ENCODE measurements around the gene CPNE5.

Gene CPNE5

DNA sequence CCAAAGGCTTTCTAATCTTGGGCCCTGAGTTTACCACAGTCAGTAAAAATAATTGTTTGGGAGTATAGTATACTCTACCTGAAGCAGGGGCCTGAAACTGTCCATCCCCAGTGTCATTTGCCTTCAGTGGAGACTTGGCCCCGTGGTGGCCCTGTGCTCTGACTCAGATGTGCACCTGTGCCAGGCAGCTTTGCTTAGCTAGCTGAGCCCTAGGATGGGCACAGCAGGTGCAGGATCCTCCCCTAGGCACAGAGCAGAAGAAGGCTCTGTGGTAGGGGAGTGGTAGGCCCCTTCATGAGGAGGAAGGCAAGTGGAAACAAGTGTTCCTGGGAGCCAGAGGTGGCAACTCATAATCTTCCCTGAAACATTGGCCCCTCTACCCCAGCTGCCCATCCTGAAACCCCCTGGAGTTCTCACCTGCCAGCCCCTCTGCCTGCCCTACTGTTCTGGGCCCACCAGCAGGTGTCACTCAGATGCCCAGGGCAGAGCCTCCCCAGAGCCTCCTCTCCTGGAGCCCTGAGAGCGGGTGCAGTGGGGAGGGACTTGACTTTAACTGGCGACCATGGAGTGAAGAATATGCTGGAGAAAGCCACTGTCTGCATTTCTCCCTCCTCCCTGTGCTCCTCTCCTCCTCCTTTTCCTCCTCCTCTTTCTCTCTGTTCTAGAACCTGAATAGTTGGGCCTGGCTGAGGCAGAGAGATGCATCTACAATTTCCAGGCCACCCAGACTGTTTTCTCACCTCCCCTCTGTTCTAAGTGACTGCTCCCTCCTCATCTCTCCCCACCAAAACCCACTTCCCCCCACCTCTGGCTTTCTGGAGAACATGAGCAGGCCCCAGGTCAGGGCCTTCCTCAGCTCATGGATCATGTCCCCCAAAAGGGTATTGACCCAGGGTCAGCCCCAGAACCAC is 2.9 kb downstream of the CPNE5 start:
- no peak for DNase-seq (ENCODE audit: low read depth, low spot score)

DNA sequence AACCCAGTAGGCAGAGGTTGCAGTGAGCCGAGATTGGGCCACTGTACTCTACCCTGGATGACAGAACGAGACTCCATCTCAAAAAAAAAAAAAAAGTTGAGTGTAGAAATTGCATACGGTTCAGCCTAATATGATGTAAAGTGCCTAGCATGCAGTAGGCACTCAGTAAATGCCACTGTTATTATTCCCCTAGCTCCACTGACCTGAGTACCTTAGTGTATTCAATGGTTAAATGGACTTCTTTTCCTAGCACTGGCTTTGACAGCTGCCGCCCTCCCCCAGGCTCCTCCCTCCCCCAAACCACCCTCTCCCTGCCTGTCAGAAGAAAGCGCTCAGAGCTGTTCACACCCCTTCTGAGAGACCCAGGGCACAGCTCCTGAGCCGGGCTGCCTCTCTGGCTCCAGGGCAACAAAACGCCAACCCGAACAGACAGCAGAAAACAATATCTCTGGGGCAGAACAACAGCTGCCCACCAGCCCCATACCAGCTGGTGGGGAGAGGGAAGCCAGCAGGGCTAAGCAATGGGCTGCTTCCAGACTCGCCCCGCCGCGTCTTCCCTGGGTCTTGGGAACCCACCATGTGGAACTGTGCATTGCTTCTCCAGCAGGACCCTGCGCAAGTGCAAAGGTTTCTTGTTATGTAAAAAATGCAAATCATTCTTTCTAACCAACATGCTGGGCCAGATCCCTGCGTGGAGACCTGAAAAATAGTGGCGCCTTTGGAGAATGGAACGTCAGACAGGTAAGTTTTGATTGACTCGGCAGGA is 4.5 kb downstream of the CPNE5 start:
- peak; percentile 29 for DNase-seq (ENCODE audit: low read depth, low spot score)

DNA sequence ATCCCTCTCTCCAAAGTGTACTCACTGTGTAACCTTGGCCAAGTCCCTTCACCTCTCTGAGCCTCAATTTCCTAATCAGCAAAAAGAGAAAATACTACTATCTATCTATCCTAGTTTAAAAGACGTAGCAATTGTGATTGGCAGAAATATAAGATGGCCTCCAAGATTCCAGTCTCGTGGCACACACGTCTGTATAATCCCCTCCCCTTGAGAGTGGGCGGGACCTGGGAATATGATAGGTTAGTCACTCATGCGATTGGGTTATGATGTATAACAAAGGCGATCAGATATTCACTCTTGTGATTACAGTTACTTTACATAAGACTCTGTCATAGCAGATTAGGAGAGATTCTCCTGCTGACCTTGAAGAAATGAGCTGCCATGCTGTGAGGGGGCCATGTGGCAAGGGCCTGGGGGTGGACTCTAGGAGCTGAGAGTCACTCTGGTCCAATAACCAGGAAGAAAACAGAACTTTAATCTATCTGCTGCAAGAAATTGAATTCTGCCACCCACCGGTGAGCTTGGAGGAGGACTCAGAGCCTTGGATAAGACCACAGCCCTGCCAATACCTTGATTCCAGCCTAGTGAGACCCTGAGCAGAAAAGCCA is 6.0 kb downstream of the CPNE5 start:
- DNase-seq (ENCODE audit: low read depth, low spot score), result no peak

DNA sequence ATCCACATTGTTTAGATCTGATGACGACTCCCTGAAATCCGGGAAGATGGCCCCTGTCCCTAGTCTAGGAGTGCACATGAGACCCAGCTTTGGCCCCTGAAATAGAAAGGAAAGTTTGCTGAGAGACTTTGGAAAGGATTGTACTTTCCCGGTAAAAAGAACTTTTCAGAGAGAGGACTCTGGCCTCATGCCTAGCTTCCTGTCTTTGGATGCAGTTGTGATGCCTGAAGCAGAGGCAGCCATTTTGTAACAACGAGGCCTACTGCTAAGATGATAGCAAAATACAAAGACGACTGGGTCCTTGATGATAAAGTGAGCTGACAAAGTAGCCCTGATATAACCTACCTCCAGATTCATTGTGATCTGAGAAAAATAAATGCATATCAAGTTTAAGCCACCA is 6.9 kb downstream of the CPNE5 start:
- DNase-seq (ENCODE audit: low read depth, low spot score), result no peak

DNA sequence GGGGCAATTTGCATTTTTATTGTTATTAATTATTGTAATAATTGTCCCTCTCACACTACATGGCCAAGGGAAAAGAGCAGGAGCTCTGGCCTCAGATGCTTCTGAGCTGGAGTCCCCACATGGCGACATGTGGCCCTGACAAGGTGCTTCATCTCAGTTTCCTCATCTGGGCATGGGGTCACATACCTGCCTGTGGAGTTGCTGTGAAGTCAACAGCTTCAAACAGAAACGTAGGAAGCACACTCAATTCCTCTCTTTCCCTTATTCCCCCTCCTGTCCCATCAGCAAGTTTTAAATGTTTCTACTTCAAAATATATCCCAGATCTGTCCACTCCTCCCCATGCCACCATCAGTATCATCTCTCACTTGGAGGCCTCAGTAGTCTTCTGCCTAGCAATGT is 8.7 kb downstream of the CPNE5 start:
- DNase-seq (ENCODE audit: low read depth, low spot score), result no peak

DNA sequence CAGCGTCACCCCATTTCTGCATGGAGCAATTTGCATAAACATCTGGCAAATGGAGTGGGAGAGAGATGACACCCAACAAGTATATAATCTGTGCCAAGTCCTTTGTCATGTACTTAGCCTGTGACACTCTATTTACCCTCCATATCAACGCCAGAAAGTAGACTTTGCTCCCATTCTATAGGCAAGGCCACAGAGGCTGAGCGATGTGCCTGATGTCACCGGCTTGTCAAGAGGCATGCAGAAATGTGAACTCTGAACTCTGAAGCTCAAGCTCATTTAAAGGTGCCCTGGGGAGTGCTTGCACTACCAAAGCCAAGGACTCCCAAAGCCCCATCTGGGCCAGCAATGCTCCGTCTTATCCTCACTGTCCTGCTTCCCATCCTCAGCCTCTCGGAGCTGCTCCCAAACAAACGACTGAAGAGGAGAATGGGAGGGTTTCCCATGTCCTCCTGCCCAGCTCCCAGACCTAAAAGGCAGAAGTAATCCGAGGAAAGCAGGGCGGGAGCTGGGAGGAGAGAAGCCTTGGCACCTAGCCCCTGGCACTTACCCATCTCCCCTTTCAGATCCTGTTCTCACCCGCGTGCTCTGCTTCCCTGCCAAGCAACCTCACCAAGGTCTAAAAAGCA is 9.2 kb downstream of the CPNE5 start:
- DNase-seq (ENCODE audit: low read depth, low spot score), result peak; percentile 89

DNA sequence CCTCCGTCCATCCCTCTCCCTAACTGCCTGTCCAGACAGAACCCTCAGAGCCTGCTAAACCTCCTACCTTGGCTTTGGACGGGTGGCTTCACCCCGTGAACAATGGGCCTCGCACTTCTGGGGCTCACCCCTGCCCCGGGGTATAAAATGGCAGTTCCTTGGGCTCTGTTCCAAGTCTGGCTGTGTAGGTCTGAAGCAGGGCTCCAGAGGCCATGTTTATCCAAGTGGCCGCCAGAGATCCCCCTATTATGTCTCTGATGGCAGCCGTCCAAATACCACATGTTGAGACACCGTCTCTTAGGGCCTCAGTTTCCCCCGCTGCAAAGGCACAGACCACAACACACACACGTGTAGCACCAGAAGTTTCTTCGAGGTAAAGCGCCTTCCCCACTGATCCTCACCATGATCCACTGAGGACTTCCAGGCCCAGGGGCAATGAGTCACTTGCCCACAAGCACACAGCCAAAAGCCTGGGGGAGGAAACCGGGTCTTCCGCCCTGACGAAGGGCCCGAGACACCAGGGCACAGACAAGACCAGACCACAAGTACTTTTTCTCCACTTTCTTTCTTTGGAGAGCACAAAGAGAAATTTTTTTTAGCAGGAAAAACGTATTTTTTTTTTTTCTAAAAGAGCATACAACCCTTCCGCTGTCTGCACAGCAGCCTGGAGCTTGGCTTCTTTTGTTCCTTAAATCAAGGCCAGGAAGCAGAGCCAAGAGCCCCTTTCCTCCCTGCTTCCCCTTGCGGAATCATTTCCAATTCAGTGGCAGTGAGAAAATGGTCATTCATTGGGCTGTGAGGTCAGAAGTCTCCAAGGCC is 11.8 kb downstream of the CPNE5 start:
- DNase-seq (ENCODE audit: low read depth, low spot score), result peak; percentile 90

DNA sequence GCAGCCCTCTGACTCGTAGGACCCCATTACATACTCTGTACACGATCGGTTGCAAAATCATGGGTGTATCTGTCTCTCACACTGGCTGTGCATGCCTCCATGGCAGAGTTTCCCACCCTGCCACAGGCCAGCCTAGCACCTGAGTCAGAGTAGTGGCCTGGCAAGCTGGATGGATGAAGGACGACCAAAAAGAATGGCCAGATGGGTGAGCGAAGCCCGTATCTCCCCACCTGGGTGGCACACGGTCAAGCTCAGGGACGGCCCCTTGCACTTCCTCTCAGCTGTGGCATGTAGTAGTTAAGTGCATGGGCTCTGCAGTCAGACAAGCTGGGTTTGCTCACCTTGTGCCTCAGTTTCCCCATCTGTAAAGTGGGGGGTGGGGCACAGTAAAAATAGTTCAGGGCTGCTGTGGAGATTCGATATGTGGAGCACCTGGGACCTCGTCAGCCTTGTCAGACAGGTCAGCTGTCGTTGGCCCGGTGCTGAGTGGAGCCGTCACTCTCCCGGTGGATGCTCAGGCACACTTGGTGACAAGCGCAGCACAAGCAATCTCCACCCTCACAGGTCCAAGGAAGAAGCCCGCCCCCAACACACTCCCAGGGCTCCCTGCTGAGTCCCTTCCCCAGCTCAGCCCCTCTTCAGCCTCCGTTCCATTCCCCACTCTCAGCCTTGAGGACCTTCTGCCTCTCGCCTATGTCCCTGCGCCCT is 12.6 kb downstream of the CPNE5 start:
- no peak for DNase-seq (ENCODE audit: low read depth, low spot score)

DNA sequence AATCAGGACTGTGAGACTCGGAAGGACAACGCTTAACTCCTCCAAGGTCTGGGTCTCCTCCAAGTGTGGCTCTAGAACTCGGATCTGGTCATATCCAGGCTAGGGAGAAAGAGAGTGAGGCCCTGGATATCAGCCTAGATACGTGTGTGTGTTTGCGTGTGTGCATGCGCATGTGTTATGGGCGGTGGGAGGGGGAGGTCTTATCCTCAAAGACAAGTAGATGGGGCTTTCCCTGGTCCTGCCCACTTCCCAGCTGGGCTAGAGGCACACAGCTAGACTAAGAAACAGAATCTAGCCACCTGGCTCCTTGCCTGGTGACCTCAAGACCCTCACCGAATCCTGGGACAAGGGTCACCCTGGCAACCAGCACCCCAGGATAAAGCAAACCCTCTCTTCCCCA is 13.2 kb downstream of the CPNE5 start:
- no peak for DNase-seq (ENCODE audit: low read depth, low spot score)

DNA sequence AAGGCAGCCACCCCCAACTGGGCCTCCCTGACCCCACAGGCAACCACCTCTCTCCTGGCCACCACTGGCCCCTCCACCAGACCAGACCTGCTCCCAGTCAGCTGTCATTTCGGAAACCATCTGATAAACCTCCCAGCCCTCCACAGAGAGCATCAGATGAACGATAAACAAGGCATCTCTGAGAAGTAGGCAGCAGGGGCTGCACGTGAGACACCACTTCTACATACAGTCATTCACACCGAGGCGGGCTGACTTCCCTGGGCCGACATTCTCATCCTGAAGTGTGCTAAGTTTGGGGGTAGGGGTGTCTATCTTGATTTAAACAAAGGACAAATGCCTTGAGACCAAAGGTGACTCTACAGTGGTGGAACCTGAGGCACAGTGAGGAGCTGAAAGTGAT is 13.8 kb downstream of the CPNE5 start:
- DNase-seq (ENCODE audit: low read depth, low spot score), result no peak

DNA sequence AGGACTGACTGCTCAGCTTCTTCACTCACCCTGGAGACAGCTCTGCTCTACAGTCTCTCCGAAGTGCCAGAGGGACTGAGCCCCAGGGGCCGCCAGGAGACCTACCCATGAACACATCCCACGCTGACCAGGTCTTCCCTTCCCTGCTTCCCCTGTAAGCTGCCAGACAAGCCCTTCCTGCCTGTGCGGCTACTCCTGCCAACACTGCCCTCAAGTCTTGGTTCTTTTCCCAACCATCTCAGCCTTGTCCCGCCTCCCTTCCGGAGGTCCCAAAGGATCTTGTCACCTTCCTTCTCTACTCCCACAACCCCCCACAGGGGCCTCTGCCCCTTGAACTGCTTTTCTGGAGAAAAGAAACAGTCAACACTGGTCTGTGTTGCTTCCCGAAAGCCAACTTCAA is 15.0 kb downstream of the CPNE5 start:
- no peak for DNase-seq (ENCODE audit: low read depth, low spot score)

DNA sequence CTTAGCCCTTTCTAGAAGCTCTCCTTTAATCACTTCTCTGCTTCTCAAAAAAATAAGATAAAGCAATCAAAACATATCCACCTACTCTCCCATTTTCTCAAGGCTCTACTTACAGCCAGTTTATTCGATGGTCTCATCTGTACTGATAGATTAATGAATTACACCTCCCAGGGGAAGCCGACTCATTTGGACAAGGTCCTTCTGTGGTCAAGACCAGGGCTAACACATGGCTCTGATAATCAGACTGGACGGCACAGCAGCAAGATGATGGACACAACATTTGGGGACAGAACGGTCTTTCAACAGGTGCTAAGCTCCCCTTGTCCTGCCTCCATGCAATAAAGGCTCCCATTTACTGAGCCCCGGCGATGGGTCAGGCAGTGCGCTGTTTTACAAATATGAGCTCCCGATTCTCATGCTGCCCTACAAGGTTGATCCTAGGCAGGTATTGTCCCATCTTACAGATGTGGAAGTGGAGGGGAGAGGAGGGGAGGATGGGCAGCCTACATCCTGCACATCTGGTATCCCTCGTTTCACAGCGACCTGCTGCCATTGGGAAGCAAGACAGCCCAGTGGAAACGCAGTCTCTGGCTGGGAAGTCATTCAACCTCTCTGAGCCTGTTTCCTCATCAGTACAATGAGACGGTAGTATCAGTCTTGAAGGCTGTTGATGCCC is 15.7 kb downstream of the CPNE5 start:
- DNase-seq (ENCODE audit: low read depth, low spot score), result no peak

DNA sequence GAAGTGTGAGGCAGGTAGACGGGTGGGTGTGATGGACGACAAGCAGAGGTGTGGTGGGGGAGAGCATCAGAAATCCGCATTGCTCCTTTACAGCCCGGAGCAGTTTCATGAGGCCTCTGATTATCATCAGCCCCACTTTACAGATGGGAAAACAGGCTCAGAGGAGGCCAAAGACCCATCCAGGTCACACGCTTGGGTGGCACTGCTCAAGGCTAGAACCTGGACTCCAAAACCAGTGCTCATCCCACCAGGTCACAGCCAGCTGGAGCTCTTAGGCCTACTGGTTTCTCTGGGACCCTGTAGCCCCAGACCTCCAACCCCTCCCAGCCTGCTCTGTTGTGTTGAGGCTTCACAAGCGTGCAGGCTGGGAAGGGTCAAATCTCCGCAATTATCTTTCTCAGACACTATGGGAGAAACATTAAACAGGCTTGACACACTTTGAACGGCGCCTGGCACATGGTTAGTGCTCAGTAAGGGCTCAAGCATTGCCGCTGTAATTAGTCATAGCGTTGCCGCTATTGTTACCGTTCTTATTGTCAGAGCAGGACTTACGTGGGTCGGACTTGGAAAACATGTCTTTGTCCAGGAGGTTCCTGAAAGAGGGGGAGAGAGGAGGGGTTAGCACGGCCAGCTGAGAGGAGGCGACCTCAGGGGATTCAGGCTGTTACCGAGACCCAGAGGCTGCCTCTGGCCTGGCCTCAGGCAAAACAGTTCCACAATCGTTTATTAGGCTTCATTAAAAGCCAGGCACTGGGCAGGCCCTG is 16.6 kb downstream of the CPNE5 start:
- DNase-seq (ENCODE audit: low read depth, low spot score), result peak; percentile 73

DNA sequence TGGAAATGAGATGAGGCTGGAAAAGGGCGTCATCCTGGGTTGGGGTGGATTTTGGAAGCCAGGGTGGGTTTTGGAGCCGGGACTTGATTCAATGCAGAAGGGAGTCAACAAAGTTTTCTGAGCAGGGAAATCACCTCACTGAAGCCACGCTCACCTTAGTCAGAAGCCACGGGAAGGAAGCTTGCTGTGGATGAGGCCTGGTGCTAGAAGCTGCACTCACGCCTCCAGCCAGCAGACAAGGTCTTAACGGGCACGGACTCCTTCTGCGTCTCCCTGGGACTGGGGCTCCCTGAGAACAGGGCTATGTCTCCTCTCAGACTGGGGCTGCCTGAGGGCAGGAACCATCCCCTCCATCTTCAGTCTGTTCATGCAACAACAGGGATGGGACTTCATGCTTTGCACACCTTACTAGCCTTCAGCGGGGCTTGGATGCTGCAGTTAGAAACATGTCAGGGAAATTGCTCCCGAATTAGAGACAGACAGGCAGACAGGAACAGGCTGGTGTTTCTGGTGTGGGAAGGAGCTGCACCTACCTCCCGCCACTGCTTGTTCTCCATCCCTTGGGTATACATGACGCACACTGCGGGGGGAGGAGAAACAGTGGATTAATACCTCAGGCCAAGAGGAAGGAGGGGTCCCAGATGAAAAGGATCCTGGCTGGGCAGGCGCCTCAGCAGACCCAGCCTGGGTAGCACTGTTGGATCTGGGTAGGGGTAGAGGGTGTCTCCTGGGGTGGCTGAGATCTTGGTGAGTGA is 17.5 kb downstream of the CPNE5 start:
- no peak for DNase-seq (ENCODE audit: low read depth, low spot score)

DNA sequence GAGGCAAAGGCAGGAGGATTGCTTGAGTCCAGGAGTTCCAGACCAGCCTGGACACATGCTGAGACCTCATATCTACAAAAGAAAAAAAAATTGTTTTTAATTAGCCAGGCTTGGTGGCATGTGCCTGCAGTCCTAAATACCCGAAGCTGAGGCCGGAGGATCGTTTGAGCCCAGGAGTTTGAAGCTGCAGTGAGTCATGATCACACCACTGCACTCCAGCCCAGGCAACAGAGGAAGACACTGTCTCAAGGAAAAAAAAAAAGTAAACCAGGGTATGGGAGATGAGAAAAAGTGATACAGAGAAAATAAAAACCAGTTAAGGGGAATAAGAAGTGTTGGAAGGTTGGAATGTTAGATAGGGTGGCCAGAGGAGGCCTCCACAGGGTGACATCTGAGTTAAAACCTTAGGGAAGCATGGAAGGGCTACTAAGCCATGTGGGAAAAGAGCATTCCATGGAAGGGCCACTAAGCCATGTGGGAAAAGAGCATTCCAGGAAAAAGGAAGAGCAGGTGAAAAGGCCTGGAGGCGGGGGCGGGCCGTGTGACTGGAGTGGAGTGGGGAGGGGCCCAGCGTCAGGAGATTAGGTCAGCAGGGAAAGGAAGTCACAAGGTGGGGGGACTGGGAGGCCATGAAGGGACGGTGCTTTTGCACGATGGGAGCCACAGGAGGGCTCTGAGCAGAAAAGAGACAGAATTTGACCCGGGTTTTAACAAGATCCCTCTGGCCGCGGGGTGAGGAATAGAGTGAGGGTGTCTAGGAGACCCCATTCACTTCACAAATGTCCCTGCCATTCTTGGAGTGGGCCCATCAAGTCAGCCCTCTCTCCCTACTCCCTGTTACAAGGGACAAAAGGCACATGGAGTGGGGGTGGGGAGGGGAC is 18.3 kb downstream of the CPNE5 start:
- DNase-seq (ENCODE audit: low read depth, low spot score), result peak; percentile 35

DNA sequence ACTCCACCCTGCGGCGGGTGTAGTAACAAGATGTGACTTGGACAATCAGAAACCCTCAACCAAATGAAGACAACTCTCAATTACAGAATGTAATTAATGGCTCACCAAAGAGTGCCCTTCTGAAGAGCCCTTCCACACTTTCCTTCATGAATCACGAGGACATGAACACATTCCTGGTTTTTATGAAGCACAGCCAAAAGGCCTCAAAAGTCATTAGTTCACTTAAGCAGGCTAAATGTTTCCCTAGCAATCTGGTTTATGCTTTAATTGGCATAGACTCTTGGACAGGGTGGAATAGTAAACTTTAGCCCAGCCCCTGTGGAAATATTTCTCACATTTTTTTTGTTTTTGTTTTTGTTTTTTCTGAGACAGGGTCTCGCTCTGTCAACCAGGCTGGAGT is 20.5 kb downstream of the CPNE5 start:
- no peak for DNase-seq (ENCODE audit: low read depth, low spot score)

DNA sequence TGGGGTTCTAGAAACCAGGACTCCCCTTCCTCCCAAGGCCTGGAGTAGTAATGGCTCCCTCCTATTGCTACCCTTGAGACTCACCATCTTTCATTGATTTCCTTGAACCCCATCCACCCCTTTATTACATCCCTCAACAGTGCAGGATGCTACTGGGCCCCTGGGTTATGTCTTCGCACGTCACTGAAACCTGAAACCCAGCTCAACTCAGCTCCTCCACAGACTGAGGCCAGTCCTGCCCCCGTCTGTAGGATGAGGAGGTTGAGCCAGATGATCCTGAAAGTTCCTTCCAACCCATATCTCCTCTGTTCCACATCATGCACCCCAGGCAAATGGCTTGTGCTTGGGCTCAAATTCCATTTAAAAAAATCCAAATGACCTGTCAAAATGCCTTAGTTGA is 21.4 kb downstream of the CPNE5 start:
- no peak for DNase-seq (ENCODE audit: low read depth, low spot score)

Data from astrocyte of the hippocampus (primary cell).